Measurements from ENCODE around the gene FNDC3B. TPM values are rescaled to one million over a fixed set of nuclear protein-coding genes. Genes with fewer than 3 reads are reported as not detected.

The FNDC3B gene
- polyA plus RNA-seq, 2 of the 4 experiments (the other 2 are of a cell fraction): 29.5 to 33.6 TPM

DNA sequence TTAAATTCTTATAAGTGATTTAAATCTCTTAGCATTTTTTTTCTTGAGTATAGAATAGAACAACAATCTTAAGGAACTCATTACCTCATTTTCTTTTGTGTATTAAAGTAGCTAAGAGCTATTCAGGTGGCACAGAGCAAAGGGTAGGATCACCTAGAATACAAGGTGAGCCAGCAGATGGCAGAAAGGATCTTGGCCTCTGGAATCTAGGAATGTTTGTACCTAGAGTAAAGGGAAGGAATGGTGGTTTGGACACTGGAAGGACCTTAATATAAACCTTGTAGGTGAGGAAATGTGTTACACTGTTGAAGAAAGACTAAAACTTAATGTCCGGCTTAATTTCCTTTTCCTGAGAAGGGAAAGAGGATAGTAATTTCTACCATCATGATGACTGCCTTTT lies 319.9 kb downstream of the FNDC3B start:
- no peak for DNase-seq (ENCODE audit: low read depth in 1 of 2, low spot score in 1 of 2)
- ChIA-PET POLR2A (no interaction called here), CTCF (no interaction called here)
- peaks cover 21% of the 10 kb centered on the region for H3K4me1 ChIP-seq
- no peak for FAIRE-seq
- no peak for ATAC-seq
- TF ChIP-seq, protein P1, sequence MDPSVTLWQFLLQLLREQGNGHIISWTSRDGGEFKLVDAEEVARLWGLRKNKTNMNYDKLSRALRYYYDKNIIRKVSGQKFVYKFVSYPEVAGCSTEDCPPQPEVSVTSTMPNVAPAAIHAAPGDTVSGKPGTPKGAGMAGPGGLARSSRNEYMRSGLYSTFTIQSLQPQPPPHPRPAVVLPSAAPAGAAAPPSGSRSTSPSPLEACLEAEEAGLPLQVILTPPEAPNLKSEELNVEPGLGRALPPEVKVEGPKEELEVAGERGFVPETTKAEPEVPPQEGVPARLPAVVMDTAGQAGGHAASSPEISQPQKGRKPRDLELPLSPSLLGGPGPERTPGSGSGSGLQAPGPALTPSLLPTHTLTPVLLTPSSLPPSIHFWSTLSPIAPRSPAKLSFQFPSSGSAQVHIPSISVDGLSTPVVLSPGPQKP (IDR thresholded peaks at IDR 0.05; ENCODE audit: low read depth, low read length): no peak
- TF ChIP-seq POLR2AphosphoS2 (conservative IDR thresholded peaks at IDR 0.05; ENCODE audit: low read length) (no peak), ZSCAN20 (CRISPR knock-in tag; IDR thresholded peaks at IDR 0.05) (no peak), CHD2 (IDR thresholded peaks at IDR 0.05; ENCODE audit: low read length, partially characterized antibody) (no peak), RARB (CRISPR knock-in tag; IDR thresholded peaks at IDR 0.05) (no peak), MAFK (IDR thresholded peaks at IDR 0.05; ENCODE audit: partially characterized antibody) (no peak), NR3C1 (IDR thresholded peaks at IDR 0.05) (no peak), CBX2 (IDR thresholded peaks at IDR 0.05; ENCODE audit: borderline replicate concordance, low read depth) (no peak), EHF (CRISPR knock-in tag; IDR thresholded peaks at IDR 0.05) (no peak)
- TF ChIP-seq, protein P2, sequence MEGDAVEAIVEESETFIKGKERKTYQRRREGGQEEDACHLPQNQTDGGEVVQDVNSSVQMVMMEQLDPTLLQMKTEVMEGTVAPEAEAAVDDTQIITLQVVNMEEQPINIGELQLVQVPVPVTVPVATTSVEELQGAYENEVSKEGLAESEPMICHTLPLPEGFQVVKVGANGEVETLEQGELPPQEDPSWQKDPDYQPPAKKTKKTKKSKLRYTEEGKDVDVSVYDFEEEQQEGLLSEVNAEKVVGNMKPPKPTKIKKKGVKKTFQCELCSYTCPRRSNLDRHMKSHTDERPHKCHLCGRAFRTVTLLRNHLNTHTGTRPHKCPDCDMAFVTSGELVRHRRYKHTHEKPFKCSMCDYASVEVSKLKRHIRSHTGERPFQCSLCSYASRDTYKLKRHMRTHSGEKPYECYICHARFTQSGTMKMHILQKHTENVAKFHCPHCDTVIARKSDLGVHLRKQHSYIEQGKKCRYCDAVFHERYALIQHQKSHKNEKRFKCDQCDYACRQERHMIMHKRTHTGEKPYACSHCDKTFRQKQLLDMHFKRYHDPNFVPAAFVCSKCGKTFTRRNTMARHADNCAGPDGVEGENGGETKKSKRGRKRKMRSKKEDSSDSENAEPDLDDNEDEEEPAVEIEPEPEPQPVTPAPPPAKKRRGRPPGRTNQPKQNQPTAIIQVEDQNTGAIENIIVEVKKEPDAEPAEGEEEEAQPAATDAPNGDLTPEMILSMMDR (IDR thresholded peaks at IDR 0.05): no peak
- TF ChIP-seq, protein P3, sequence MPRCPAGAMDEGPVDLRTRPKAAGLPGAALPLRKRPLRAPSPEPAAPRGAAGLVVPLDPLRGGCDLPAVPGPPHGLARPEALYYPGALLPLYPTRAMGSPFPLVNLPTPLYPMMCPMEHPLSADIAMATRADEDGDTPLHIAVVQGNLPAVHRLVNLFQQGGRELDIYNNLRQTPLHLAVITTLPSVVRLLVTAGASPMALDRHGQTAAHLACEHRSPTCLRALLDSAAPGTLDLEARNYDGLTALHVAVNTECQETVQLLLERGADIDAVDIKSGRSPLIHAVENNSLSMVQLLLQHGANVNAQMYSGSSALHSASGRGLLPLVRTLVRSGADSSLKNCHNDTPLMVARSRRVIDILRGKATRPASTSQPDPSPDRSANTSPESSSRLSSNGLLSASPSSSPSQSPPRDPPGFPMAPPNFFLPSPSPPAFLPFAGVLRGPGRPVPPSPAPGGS (IDR thresholded peaks at IDR 0.05): no peak
- TF ChIP-seq, protein P4, sequence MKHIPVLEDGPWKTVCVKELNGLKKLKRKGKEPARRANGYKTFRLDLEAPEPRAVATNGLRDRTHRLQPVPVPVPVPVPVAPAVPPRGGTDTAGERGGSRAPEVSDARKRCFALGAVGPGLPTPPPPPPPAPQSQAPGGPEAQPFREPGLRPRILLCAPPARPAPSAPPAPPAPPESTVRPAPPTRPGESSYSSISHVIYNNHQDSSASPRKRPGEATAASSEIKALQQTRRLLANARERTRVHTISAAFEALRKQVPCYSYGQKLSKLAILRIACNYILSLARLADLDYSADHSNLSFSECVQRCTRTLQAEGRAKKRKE (CRISPR knock-in tag; IDR thresholded peaks at IDR 0.05; ENCODE audit: low read depth): no peak
- 92% methylated on average over 1 of the region's 1 CpG for WGBS (ENCODE audit: missing lambda C conversion rate)
- H3K4me3 ChIP-seq: no peak overlapping the region
- H3K9me3 ChIP-seq: no peaks in the 10 kb centered on the region
- no peak overlapping the region for H3K4me2 ChIP-seq
- H3K27ac ChIP-seq: no peak overlapping the region

DNA sequence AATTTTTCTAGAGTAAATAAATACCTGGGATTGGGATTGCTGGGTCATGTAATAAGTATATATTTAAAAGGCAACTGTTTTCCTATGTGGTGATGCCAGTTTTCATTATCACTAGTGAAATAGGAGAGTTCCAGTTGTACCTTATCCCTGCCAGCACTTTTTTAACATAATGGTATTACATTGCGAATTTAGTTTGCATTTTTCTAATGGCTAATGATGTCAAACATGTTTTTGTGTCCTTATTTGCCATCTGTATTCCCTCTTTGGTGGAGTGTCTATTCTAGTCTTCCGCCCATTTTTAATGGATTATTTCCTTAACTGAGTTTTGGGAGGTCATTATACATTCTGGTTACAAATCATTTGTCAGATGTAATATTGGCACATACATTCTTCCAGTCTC lies 320.6 kb downstream of the FNDC3B start:
- Histone ChIP-seq H3K4me1 (peaks cover 17% of the 10 kb centered on the region), H3K9me3 (no peaks in the 10 kb centered on the region), H3K4me3 (no peak overlapping the region), H3K4me2 (no peak overlapping the region), H3K27ac (no peak overlapping the region)
- TF ChIP-seq GATA3 (IDR thresholded peaks at IDR 0.05; ENCODE audit: borderline replicate concordance) (no peak), RCOR1 (IDR thresholded peaks at IDR 0.05; ENCODE audit: low read depth, low read length) (no peak), HOXA7 (CRISPR knock-in tag; IDR thresholded peaks at IDR 0.05) (no peak), MYC (IDR thresholded peaks at IDR 0.05; ENCODE audit: borderline replicate concordance, low read length) (no peak), EP300 (IDR thresholded peaks at IDR 0.05) (no peak), SMC3 (IDR thresholded peaks at IDR 0.05) (no peak), NFE2L2 (conservative IDR thresholded peaks at IDR 0.05; ENCODE audit: low read length) (no peak), POLR2A (IDR thresholded peaks at IDR 0.05; ENCODE audit: low read length) (no peak), NPAS2 (CRISPR knock-in tag; IDR thresholded peaks at IDR 0.05; ENCODE audit: borderline replicate concordance) (no peak)
- TF ChIP-seq, protein P3 (IDR thresholded peaks at IDR 0.05): no peak
- ChIA-PET CTCF (no interaction called here), POLR2A (no interaction called here)
- WGBS (ENCODE audit: missing lambda C conversion rate): 98% methylated on average over 2 of the region's 2 CpGs
- no peak for FAIRE-seq
- DNase-seq (ENCODE audit: low read depth in 1 of 2, low spot score in 1 of 2): no peak
- no peak for ATAC-seq

Measured in A549 (cell line).